D341Med (cell line): ENCODE measurements around the gene LRCH3.

ENCODE experiments used
- DNase-seq: peaks from one replicate; pipeline ENCODE4 v3.0.0; 2012; ENCODE audit warnings: low spot score

Gene LRCH3

GRCh38 chr3:197936819-197937384 is 145.8 kb downstream of the LRCH3 start:
- DNase-seq: no peak
